Caco-2 (cell line): ENCODE data around the gene CD58. TPM values are rescaled to one million over a fixed set of nuclear protein-coding genes. Genes with fewer than 3 reads are reported as not detected.

ENCODE experiments used
- BruUV-seq: library from RNA; stranded (reverse); fragments of 400-500 nt; replicated peaks from 2 replicates; lab custom pipeline; 2021; lab: Mats Ljungman, UMichigan
- CTCF ChIA-PET: fragments of 300-600 bp; sonication (Branson Sonifier 250); formaldehyde crosslinking; loops from one replicate; lab custom pipeline; 2022; ENCODE audit warnings: antibody characterized with exemption; lab: Charles Lee
- POLR2A ChIA-PET: fragments of 300-600 bp; sonication (Branson Sonifier 250); formaldehyde crosslinking; loops from one replicate; lab custom pipeline; 2022; ENCODE audit warnings: antibody characterized with exemption; lab: Charles Lee
- DNase-seq, 2 experiments: peaks; one replicate each; pipeline versions ENCODE4 v3.0.0 to v3.0.0-alpha.2; 2020 to 2022
- H3K27me3 ChIP-seq: replicated peaks from 2 replicates; pipeline ENCODE4 v1.6.0; 2011; ENCODE audit warnings: low read length; ENCODE audit not compliant: control insufficient read depth, insufficient read depth
- H3K36me3 ChIP-seq: 2 replicates; pipeline ENCODE4 v1.5.1; 2011; ENCODE audit warnings: low read length; ENCODE audit not compliant: control insufficient read depth, insufficient read depth
- H3K4me1 ChIP-seq: fragments of 250-450 bp; sonication (Bioruptor Pico); 2 replicates; pipeline ENCODE4 v1.5.1; 2020; ENCODE audit warnings: mild to moderate bottlenecking
- H3K4me3 ChIP-seq: 2 replicates; pipeline ENCODE4 v1.5.1; 2011; ENCODE audit warnings: low read depth, mild to moderate bottlenecking, control low read depth, low read length
- H3K9me3 ChIP-seq: fragments of 250-450 bp; sonication (Bioruptor Pico); 2 replicates; pipeline ENCODE4 v1.5.1; 2020; ENCODE audit warnings: mild to moderate bottlenecking, moderate library complexity
- H3K27ac Mint-ChIP-seq: one replicate; pipeline ENCODE4 v1.8.0; 2022; ENCODE audit warnings: mixed read lengths; ENCODE audit not compliant: unreplicated experiment
- H3K27me3 Mint-ChIP-seq: one replicate; pipeline ENCODE4 v1.8.0; 2022; ENCODE audit warnings: mixed read lengths; ENCODE audit not compliant: insufficient read depth, unreplicated experiment
- H3K36me3 Mint-ChIP-seq: one replicate; pipeline ENCODE4 v1.8.0; 2022; ENCODE audit warnings: mild to moderate bottlenecking, mixed read lengths; ENCODE audit not compliant: insufficient read depth, unreplicated experiment
- H3K4me1 Mint-ChIP-seq: one replicate; pipeline ENCODE4 v1.8.0; 2022; ENCODE audit warnings: low read depth, mixed read lengths; ENCODE audit not compliant: unreplicated experiment
- H3K4me3 Mint-ChIP-seq: one replicate; pipeline ENCODE4 v1.8.0; 2022; ENCODE audit warnings: mild to moderate bottlenecking, moderate library complexity, mixed read lengths; ENCODE audit not compliant: unreplicated experiment
- H3K9me3 Mint-ChIP-seq: one replicate; pipeline ENCODE4 v1.8.0; 2022; ENCODE audit warnings: mixed read lengths; ENCODE audit not compliant: unreplicated experiment
- CTCF ChIP-seq, 2 experiments: fragments of 200-600 bp in 1 of 2; IDR thresholded peaks; 1 replicate in 1 of 2; 2 replicates in 1 of 2; pipeline versions ENCODE4 v1.5.1 to v1.8.0; 2011 to 2022; ENCODE audit warnings: antibody characterized with exemption in 1 of 2, control low read depth in 1 of 2, inconsistent platforms in 1 of 2, low read depth in 1 of 2, low read length in 1 of 2, mild to moderate bottlenecking in 1 of 2, moderate library complexity in 1 of 2; ENCODE audit not compliant: insufficient read depth in 1 of 2, severe bottlenecking in 1 of 2, unreplicated experiment in 1 of 2
- intact Hi-C: fragments of 100-400 bp; cut with micrococcal nuclease; formaldehyde crosslinking; loops from one replicate; pipeline ENCODE4 v1.10.0; 2022; ENCODE audit not compliant: unreplicated experiment
- total RNA-seq: library from RNA; stranded (reverse); gene quantifications from 2 replicates; pipeline ENCODE4 v1.2.3, GENCODE V29; 2022

The CD58 gene
- total RNA-seq, 1 experiment from 2014 or later: 5.6 TPM

- H3K27me3 ChIP-seq: no peaks in the 10 kb centered on the region
- Mint-ChIP-seq H3K27ac (no peak overlapping the region), H3K27me3 (no peaks in the 10 kb centered on the region), H3K9me3 (no peaks in the 10 kb centered on the region), H3K36me3 (no peaks in the 10 kb centered on the region), H3K4me1 (no peaks in the 10 kb centered on the region), H3K4me3 (no peak overlapping the region)
- H3K4me1 ChIP-seq: peaks cover 27% of the 10 kb centered on the region
- no peak overlapping the region for H3K4me3 ChIP-seq
- H3K36me3 ChIP-seq: no peaks in the 10 kb centered on the region
- ChIA-PET CTCF (interaction anchor here (0.8 to 5.6 kb wide), 13 partner anchors 13 to 347 kb away, joined by 4 to 71 read pairs (median 6); no protein-coding TSS in a partner anchor), POLR2A (interaction anchor here (0.7 to 0.8 kb wide), 2 partner anchors 68 to 74 kb away, joined by 3 read pairs; no protein-coding TSS in a partner anchor)
- no TSS peak for BruUV-seq
- DNase-seq: no peak
- no peaks in the 10 kb centered on the region for H3K9me3 ChIP-seq
- TF ChIP-seq CTCF (IDR thresholded peaks at IDR 0.05; ENCODE audit: insufficient read depth in 1 of 2, low read depth in 1 of 2, low read length in 1 of 2, severe bottlenecking in 1 of 2, unreplicated experiment in 1 of 2): no peak
- intact Hi-C loops: loop anchor here (1.0 to 5.0 kb wide), 4 partner anchors 74 to 347 kb away; partner anchors contain the start of gene ATP1A1
Observed at GRCh38 chr1:116485976-116486375, 84.8 kb downstream of the CD58 start.

GRCh38 chr1:116485071-116485735, 85.6 kb downstream of the CD58 start:
- Mint-ChIP-seq H3K4me3 (no peak overlapping the region), H3K27ac (no peak overlapping the region), H3K9me3 (no peaks in the 10 kb centered on the region), H3K36me3 (no peaks in the 10 kb centered on the region), H3K27me3 (no peaks in the 10 kb centered on the region), H3K4me1 (no peaks in the 10 kb centered on the region)
- peaks cover 27% of the 10 kb centered on the region for H3K4me1 ChIP-seq
- intact Hi-C loops: loop anchor here (1.0 to 5.0 kb wide), 4 partner anchors 73 to 346 kb away; partner anchors contain the start of gene ATP1A1
- H3K9me3 ChIP-seq: no peaks in the 10 kb centered on the region
- DNase-seq: peak; percentile 85 to 87
- peak; percentile 59 to 67 for TF ChIP-seq CTCF (IDR thresholded peaks at IDR 0.05; ENCODE audit: insufficient read depth in 1 of 2, low read depth in 1 of 2, low read length in 1 of 2, severe bottlenecking in 1 of 2, unreplicated experiment in 1 of 2)
- no peak overlapping the region for H3K4me3 ChIP-seq
- BruUV-seq: no TSS peak
- H3K27me3 ChIP-seq: no peaks in the 10 kb centered on the region
- ChIA-PET POLR2A (interaction anchor here (0.5 to 0.8 kb wide), 3 partner anchors 67 to 311 kb away, joined by 3 to 5 read pairs (median 3); no protein-coding TSS in a partner anchor), CTCF (interaction anchor here (0.6 to 5.6 kb wide), 31 partner anchors 8 to 346 kb away, joined by 3 to 71 read pairs (median 5); no protein-coding TSS in a partner anchor)
- H3K36me3 ChIP-seq: no peaks in the 10 kb centered on the region

- ChIA-PET POLR2A (no interaction called here), CTCF (interaction anchor here (0.6 to 5.6 kb wide), 7 partner anchors 11 to 345 kb away, joined by 3 to 71 read pairs (median 4); no protein-coding TSS in a partner anchor)
- BruUV-seq: no TSS peak
- Mint-ChIP-seq H3K9me3 (no peaks in the 10 kb centered on the region), H3K4me1 (no peaks in the 10 kb centered on the region), H3K36me3 (no peaks in the 10 kb centered on the region), H3K4me3 (no peak overlapping the region), H3K27ac (no peak overlapping the region), H3K27me3 (no peaks in the 10 kb centered on the region)
- no peaks in the 10 kb centered on the region for H3K9me3 ChIP-seq
- H3K36me3 ChIP-seq: no peaks in the 10 kb centered on the region
- no peak for DNase-seq
- H3K4me1 ChIP-seq: peaks cover 27% of the 10 kb centered on the region
- H3K4me3 ChIP-seq: no peak overlapping the region
- no peak for TF ChIP-seq CTCF (IDR thresholded peaks at IDR 0.05; ENCODE audit: insufficient read depth in 1 of 2, low read depth in 1 of 2, low read length in 1 of 2, severe bottlenecking in 1 of 2, unreplicated experiment in 1 of 2)
- no peaks in the 10 kb centered on the region for H3K27me3 ChIP-seq
- intact Hi-C loops: no loop called here
Observed at GRCh38 chr1:116483481-116484309, 87.1 kb downstream of the CD58 start.
